Skin epidermis (tissue), 12 donors: ENCODE measurements around the gene NDUFA11.
"Not testable (repeated sequence)": the region's sequence is repeated elsewhere in the genome, so short reads cannot be mapped to it uniquely, and the experiment has no call there.

ENCODE experiments used
- H3K27ac ChIP-seq, 21 experiments: fragments of 200-600 bp; sonication (generic) in 11 of 21; one replicate each; pipeline ENCODE4 v1.5.0; 2020; ENCODE audit warnings: mild to moderate bottlenecking in 3 of 21, inconsistent platforms in 2 of 21, moderate library complexity in 2 of 21
- H3K4me3 ChIP-seq, 7 experiments: fragments of 200-600 bp; sonication (generic) in 2 of 7; one replicate each; pipeline ENCODE4 v1.5.0; 2020; ENCODE audit warnings: inconsistent platforms in 2 of 7, mild to moderate bottlenecking in 2 of 7, moderate library complexity in 1 of 7

Gene NDUFA11

DNA sequence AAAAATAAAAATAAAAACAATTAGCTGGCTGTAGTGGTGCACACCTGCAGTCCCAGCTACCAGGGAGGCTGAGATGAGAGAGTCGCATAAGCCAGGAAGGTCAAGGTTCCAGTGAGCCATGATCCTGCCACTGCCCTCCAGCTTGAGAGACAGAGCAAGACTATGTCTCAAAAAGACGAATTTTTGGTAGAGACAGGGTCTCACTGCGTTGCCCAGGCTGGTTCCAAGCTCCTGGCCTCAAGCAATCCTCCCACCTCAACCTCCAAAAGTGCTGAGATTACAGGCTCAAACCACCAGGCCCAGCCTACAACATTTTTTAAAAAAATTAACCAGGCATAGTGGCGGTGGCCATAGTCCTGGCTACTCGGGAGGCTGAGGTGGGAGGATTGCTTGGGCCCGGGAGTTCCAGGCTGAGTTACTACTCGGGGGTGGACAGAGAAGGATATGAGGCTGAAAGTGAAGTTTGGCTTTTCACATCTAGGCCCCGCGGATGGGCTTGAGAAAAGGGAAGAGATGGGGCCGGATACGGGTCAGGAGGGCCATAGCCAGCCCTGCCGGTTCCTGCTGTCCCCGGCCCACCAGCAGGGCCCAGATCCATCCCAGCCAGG lies 10.2 kb downstream of the NDUFA11 start:
- H3K27ac ChIP-seq = peak overlapping the region in 2 of 21 experiments; percentile 14 to 31
- no peak overlapping the region for H3K4me3 ChIP-seq

DNA sequence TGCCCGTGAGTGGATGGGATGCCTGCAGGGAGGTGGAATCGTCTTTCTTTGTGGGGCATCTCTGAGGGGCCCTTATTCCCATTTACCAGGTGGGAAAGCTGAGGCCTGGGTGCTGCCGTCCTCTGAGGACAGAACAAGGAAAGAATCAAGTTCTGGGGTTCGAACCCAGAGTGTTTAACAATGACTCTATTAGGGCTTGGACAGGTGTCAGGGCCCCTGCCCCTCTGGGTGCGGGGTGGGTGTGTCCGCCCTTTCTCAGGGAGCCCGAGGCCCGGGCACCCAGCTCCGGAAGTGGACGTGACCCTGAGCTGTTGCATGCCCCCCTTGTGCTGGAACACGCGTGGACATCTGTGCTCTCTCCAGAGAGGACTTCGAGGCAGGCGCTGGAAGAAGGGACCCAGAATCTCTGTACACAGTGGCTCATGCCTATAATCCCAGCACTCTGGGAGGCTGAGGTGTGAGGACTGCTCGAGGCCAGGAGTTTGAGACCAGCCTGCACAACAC lies 10.8 kb downstream of the NDUFA11 start:
- Histone ChIP-seq H3K4me3 (no peak overlapping the region), H3K27ac (peak overlapping the region in 1 of 21 experiments; percentile 35)

DNA sequence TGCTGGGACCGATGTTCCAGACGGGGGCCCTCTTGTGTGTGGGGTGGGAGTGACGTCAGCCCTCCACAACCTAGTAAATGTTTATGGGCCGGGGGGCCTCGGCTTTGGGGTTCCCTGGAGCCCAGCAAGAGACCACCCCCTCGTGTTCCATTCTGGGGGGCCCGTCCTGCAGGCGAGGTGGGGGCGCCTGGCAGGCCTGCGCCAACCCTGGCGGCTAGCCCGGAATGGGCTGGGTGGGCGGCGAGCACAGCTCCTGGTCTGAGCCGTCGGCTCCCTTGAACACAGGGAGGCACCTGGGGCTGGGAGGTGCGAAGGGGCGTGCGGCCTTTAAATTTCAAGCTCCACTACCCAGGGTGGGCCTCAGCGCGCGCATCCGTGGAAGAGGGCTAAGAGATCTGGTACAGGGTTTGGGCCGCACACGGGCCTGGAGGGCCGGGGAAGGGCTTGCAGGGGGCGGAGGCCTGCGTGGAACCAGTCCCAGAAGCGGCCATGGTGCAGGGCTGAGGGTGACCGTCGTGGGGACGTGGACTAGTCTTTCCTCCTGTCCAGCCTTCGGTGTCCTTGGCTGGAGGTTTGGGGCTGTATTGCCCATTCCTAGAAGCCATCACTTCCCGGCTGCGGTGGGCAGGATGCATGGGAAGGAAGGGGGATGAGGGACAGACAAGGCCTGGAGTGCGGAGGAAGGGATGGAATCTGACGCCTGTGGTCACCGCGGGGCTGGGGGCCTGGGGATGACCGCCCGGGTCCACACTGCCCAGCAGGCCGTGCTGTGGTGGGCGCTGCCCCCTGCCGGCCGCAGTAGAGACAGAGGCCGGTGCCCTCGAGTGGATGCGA lies 11.4 kb downstream of the NDUFA11 start:
- H3K4me3 ChIP-seq = no peak overlapping the region
- peak overlapping the region in 1 of 21 experiments; percentile 35 for H3K27ac ChIP-seq

DNA sequence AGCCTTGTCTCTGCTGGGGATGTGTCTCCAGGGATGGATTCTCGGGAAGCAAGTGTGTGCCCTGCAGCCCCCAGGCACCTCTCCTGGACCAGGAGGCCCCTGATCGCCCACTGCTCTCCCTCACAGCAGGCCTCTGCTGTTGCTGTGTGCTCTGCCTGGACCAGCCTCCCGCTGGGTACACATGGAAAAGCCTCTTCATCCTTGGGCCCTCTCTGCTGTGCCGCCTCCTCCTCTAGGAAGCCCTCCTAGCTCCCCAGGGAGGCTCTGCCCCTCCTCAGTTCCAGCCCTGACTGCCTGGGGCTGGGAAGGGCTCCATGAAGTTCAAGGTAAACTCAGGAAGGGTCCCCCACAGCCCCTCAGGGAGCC lies 12.0 kb downstream of the NDUFA11 start:
- Histone ChIP-seq H3K4me3 (no peak overlapping the region), H3K27ac (no peak overlapping the region)

DNA sequence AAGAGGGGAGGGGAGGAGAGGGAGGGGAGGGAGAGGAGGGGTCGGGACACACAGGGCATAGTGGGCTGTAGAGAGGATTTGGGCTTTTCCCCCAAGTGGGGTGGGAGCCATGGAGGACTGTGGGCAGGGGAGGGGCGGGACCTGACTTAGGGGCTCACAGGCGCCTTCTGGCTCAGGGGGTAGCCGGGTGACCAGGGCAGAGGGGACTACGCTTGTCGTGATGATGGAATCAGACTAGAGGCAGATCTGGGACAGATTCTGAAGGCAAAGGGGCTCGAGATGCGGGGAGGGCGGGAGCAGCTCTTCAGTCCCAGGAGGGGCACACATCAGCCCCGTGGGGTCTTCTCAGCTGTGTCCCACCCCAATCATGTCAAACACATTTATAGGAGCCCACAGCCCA lies 13.5 kb downstream of the NDUFA11 start:
- H3K27ac ChIP-seq = no peak overlapping the region
- H3K4me3 ChIP-seq = no peak overlapping the region

DNA sequence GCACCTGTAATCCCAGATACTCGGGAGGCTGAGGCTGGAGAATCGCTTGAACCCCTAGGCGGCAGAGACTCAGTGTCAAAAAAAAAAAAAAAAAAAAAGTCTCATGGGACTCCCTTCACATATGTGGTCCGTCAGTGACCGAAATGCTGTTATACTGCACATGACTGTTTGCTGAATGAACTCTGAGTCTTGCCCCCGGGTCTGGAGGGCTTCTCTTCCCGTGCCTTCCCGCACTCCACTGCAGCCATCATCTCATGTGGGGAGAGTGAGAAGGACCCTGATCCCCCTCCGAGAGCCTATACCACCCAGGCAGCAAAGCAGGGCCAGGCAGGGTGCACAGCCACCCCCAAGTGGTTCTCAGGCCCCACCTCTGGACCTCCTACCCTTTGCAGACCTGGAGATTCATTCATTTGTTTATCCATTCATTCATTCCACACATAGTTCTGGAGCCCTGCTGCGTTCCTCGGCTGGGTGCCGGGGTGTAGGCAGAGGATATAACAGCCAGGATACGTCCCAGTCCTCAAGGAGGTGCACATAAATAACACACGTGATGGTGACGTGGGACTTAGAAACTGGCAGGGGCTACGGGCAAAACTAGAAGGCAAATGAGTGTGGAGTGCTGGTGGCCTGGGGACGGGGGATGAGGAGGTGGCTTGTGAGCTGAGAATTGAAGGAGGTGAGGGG lies 14.2 kb downstream of the NDUFA11 start:
- H3K27ac ChIP-seq = no peak overlapping the region
- H3K4me3 ChIP-seq = no peak overlapping the region

DNA sequence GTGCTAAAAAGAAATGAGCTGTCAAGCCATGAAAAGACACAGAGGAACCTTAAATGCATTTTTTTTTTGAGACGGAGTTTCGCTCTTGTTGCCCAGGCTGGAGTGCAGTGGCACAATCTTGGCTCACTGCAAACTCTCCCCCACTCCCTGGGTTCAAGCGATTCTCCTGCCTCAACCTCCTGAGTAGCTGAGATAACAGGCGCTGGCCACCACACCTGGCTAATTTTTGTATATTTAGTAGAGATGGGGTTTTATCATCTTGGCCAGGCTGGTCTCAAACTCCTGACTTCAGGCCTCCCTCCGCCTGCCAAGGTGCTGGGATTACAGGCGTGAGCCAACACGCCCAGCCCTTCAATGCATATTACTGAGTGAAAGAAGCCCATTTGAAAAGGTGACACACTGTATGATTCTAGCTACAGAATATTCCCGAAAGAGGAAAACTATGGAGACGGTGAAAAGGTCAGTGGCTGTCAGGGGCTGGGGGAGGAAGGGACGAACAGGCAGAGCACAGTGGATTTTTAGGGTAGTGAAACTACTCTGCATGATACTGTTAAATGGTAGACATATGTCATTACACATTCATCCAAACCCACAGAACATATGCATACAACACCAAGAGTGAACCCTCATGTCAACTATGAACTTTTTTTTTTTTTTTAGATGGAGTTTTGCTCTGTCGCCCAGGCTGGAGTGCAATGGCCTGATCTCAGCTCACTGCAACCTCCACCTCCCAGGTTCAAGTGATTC lies 19.4 kb downstream of the NDUFA11 start:
- not testable (repeated sequence) for H3K4me3 ChIP-seq, H3K27ac ChIP-seq

- H3K27ac ChIP-seq, H3K4me3 ChIP-seq: not testable (repeated sequence)
Measured at GRCh38 chr19:5883157-5883873, 20.3 kb downstream of the NDUFA11 start.

- Histone ChIP-seq H3K4me3 (no peak overlapping the region), H3K27ac (no peak overlapping the region)
Measured at GRCh38 chr19:5882421-5882968, 21.1 kb downstream of the NDUFA11 start.

GRCh38 chr19:5881543-5882299 lies 21.9 kb downstream of the NDUFA11 start:
- Histone ChIP-seq H3K4me3 (no peak overlapping the region), H3K27ac (no peak overlapping the region)

GRCh38 chr19:5880604-5881078 lies 22.9 kb downstream of the NDUFA11 start:
- H3K4me3 ChIP-seq = no peak overlapping the region
- H3K27ac ChIP-seq = no peak overlapping the region

DNA sequence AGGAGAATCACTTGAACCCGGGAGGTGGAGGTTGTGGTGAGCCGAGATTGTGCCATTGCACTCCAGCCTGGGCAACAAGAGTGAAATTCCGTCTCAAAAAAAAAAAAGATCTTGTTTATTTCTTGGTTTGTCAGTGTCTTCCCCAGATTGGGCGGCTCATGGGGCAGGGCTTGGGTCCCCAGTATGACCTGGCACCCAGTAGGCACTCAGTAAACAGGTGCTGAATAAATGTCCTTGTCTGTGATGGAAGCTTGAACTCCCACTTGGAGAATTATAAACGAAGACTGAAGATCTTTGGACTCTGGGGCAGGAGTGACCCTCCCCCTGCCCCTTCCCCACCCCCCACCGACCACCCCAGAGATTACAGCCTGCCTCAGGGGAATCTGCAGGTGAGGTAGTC lies 23.4 kb downstream of the NDUFA11 start:
- Histone ChIP-seq H3K27ac (no peak overlapping the region), H3K4me3 (no peak overlapping the region)

DNA sequence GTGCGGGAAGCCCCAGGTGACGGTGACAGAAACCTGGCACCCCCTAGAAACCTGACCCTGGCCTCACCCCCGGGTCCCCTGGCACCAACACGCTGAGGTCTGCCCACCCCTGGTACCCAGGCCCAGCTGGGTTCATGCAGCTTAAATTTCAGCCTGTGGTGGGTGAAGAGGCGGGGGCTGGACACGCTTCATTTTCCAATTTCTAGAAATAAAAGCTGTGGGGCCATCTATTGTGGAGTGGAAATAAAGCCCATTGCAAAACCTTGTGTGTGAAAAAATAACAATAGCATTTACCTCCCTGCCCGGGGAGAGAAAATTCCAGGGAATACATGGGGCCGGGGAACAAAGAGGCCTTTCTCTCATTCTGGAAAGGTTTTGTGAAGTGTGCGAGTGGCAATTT lies 25.7 kb downstream of the NDUFA11 start:
- Histone ChIP-seq H3K4me3 (no peak overlapping the region), H3K27ac (no peak overlapping the region)

- Histone ChIP-seq H3K4me3 (no peak overlapping the region), H3K27ac (no peak overlapping the region)
Measured at GRCh38 chr19:5877427-5877826, 26.2 kb downstream of the NDUFA11 start.

DNA sequence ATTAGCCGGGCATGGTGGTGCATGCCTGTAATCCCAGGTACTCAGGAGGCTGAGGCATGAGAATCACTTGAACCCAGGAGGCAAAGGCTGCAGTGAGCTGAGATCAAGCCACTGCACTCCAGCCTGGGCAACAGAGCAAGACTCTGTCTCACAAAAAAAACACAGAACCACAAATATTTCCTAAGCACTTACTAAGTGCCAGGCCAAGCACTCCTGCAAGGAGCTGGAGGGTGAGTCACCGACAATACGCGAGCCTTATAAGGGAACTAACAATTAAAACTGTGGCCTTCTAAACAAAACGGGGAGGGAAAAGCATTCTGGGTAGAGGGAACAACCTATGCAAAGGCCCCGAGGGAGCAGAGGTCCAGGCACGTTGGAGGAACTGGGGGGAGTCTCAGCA lies 29.1 kb downstream of the NDUFA11 start:
- H3K4me3 ChIP-seq, H3K27ac ChIP-seq: not testable (repeated sequence)

GRCh38 chr19:5873617-5874199 lies 29.9 kb downstream of the NDUFA11 start:
- Histone ChIP-seq H3K27ac (no peak overlapping the region), H3K4me3 (no peak overlapping the region)

- no peak overlapping the region for H3K4me3 ChIP-seq
- no peak overlapping the region for H3K27ac ChIP-seq
Measured at GRCh38 chr19:5870986-5871394, 32.6 kb downstream of the NDUFA11 start.
